ENCODE data around the gene FABP1. TPM values are rescaled to one million over a fixed set of nuclear protein-coding genes. Genes with fewer than 3 reads are reported as not detected.

Gene FABP1
- total and polyA plus RNA-seq, 9 donors: 0.46 to 1.9 (median 0.90) TPM; not detected in 5

DNA sequence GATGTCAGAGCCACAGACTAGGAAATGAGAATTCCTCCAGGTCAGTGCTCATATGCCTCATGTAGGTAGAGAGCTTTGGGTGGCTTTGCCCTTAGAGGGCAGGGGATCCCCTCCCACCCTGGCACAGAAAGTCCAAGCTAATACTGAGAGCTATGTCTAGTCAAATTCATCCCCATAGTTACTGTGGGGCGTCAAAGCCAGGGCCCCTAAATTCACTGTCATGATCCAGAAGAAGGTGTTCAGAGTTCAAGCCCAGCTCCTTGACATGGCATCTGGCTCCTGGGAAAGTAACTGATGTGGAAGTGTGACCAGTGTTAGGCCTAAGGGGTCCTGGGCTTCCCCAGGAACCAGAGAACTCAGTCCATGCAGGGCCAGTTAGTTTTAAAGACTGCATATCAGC lies 44.1 kb upstream of the FABP1 start:
- Histone ChIP-seq H3K27ac (no peak overlapping the region), H3K9me3 (no peaks in the 10 kb centered on the region), H3K4me3 (no peak overlapping the region), H3K36me3 (no peaks in the 10 kb centered on the region), H3K27me3 (no peaks in the 10 kb centered on the region), H3K4me1 (ENCODE audit: insufficient read depth) (peaks cover 5% of the 10 kb centered on the region)
- TF ChIP-seq EP300 (IDR thresholded peaks at IDR 0.05) (no peak), POLR2A (IDR thresholded peaks at IDR 0.05) (no peak)
- TF ChIP-seq, protein P1, sequence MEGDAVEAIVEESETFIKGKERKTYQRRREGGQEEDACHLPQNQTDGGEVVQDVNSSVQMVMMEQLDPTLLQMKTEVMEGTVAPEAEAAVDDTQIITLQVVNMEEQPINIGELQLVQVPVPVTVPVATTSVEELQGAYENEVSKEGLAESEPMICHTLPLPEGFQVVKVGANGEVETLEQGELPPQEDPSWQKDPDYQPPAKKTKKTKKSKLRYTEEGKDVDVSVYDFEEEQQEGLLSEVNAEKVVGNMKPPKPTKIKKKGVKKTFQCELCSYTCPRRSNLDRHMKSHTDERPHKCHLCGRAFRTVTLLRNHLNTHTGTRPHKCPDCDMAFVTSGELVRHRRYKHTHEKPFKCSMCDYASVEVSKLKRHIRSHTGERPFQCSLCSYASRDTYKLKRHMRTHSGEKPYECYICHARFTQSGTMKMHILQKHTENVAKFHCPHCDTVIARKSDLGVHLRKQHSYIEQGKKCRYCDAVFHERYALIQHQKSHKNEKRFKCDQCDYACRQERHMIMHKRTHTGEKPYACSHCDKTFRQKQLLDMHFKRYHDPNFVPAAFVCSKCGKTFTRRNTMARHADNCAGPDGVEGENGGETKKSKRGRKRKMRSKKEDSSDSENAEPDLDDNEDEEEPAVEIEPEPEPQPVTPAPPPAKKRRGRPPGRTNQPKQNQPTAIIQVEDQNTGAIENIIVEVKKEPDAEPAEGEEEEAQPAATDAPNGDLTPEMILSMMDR (IDR thresholded peaks at IDR 0.05): no peak
- intact Hi-C loops (cut with DNase I): loop anchor here in 1 of 4 donors (10.0 kb wide), 1 partner anchor 107 kb away; the partner anchor contains the start of gene SMYD1
- 87 to 96% (median 93%) methylated on average over 1 of the region's 1 CpG for WGBS, 3 donors
- DNase-seq: no peak

- 1% methylated on average over 33 to 37 of the region's 37 CpGs for WGBS, 3 donors
- peak overlapping the region in 1 of 2 donors; percentile 59 for H3K27ac ChIP-seq
Measured at GRCh38 chr2:88170472-88170892, 42.6 kb upstream of the FABP1 start.

DNA sequence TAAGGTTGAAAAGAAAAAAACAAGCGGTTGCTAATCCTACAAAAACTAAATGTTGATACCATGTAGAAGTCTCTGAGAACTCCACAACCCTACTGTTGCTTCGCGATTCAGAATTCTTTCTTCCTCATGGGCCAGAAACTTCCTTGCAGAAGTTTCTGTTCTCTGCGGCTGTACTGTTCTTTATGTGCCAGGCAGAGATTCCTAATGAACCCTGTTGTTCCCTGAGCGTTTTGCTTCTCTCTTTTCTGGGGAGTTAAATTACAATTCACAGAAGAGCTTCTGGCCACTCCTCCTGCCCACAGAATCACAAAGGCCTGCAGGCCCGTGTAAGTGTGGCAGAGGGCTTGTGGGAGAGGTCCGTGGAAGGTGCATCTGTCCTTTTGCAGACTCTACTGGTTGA lies 40.5 kb upstream of the FABP1 start:
- no peak for DNase-seq
- Histone ChIP-seq H3K27ac (no peak overlapping the region), H3K27me3 (no peaks in the 10 kb centered on the region), H3K9me3 (no peaks in the 10 kb centered on the region), H3K36me3 (no peaks in the 10 kb centered on the region), H3K4me1 (ENCODE audit: insufficient read depth) (peaks cover 5% of the 10 kb centered on the region), H3K4me3 (no peak overlapping the region)
- 79 to 81% (median 80%) methylated on average over 7 of the region's 7 CpGs for WGBS, 3 donors
- intact Hi-C loops (cut with DNase I): loop anchor here in 2 of 4 donors (10.0 kb wide), 3 partner anchors 104 to 154 kb away; partner anchors contain the start of genes KRCC1 (in 1 of the 2), RNU2-63P (in 1 of the 2) and SMYD1 (in 1 of the 2)
- TF ChIP-seq POLR2A (IDR thresholded peaks at IDR 0.05): no peak
- TF ChIP-seq, protein P1 (IDR thresholded peaks at IDR 0.05): no peak
- no peak for TF ChIP-seq EP300 (IDR thresholded peaks at IDR 0.05)

More at GRCh38 chr2:88170472-88170892, 42.6 kb upstream of the FABP1 start:
- no peak for DNase-seq
- Histone ChIP-seq H3K36me3 (no peaks in the 10 kb centered on the region), H3K4me3 (peak overlapping the region; percentile 53), H3K4me1 (ENCODE audit: insufficient read depth) (peaks cover 5% of the 10 kb centered on the region), H3K27me3 (no peaks in the 10 kb centered on the region), H3K9me3 (no peaks in the 10 kb centered on the region)
- TF ChIP-seq, protein P1 (IDR thresholded peaks at IDR 0.05): no peak
- TF ChIP-seq POLR2A (IDR thresholded peaks at IDR 0.05) (no peak), EP300 (IDR thresholded peaks at IDR 0.05) (no peak)
- intact Hi-C loops (cut with DNase I): loop anchor here in 1 of 4 donors (10.0 kb wide), 1 partner anchor 106 kb away; the partner anchor contains the start of gene SMYD1

DNA sequence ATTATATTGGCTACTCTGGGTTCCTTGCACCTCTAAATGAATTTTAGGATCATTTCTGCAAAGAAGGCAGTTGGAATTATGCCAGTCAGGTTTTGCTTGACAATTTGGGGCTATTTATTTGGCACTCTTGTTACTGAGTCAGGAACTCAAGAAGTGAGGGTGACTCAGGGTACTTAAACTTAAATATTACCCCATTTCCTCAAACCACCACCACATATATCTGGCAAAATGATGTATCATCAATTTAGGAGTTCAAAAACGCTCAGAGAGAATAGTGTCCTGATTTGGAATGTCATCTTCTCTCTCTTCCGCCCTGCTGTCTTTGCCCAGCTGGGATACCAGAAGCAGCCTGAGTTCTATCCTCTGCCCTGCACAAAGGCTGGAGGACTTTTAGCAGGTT lies 39.9 kb upstream of the FABP1 start:
- Histone ChIP-seq H3K36me3 (no peaks in the 10 kb centered on the region), H3K4me1 (ENCODE audit: insufficient read depth) (peaks cover 5% of the 10 kb centered on the region), H3K27ac (no peak overlapping the region), H3K9me3 (no peaks in the 10 kb centered on the region), H3K27me3 (no peaks in the 10 kb centered on the region), H3K4me3 (no peak overlapping the region)
- TF ChIP-seq, protein P1 (IDR thresholded peaks at IDR 0.05): no peak
- TF ChIP-seq POLR2A (IDR thresholded peaks at IDR 0.05) (no peak), EP300 (IDR thresholded peaks at IDR 0.05) (no peak)
- no peak for DNase-seq
- intact Hi-C loops (cut with DNase I): loop anchor here in 2 of 4 donors (10.0 kb wide), 3 partner anchors 103 to 153 kb away; partner anchors contain the start of genes KRCC1 (in 1 of the 2), RNU2-63P (in 1 of the 2) and SMYD1 (in 1 of the 2)
- 85 to 98% (median 90%) methylated on average over 2 of the region's 2 CpGs for WGBS, 3 donors
